SIG-M5 treated with dmso at 0.1 percent for 504 hours (cell line): ENCODE data around the gene NEGR1.

Experiments
- DNase-seq: peaks from one replicate; lab custom pipeline; 2025; ENCODE audit not compliant: unreplicated experiment; lab: John Stamatoyannopoulos, UW

Gene NEGR1

GRCh38 chr1:71719330-71719729 is 563.0 kb downstream of the NEGR1 start:
- no peak for DNase-seq

DNA sequence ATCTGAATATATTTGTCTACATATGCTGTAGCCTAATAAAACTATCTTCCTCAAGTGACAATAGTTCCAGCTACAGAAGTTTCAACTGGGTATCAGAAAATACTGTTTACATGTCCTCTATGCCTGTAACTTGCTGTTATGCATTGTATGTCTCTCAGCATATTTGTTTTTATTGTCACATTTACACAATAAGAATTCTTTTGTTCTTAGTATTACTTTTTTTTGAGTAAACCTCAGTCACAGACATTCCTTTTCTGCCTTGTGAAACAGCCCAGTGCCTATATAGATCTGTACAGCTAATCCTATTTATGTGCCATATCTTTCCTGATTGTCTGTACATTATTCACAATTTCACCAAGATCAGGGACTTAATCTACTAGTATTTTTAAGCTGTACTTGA is 565.2 kb downstream of the NEGR1 start:
- no peak for DNase-seq

- no peak for DNase-seq
Observed at GRCh38 chr1:71711456-71711855, 570.9 kb downstream of the NEGR1 start.

DNA sequence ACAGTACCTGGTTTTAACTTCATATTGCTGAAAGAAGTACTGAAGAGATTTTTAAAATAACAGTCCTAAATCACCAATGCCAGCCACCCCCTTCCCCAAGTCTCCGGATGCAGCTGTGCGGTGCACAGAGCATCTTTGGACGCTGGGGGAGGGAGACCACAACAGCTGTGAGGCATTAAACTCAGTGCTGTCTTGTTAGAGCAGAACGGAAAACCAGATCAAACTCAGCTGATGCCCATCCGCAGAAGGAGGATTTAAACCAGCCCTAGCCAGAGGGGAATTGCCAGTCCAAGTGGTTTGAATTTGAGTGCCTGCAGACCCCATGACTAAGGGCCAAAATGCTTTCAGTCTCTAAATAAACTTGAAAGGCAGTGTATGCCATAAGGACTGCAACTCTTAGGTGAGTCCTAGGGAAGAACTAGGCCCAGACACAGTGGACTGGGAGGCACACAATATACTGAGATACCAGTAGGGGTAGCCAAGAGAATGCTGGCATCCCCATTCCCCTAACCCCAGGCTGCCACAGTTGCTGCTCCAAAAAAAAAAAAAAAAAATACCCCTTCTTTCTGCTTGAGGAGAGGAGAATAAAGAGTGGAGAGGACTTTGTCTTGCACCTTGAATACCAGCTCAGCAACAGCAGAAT is 576.2 kb downstream of the NEGR1 start:
- DNase-seq: no peak

DNA sequence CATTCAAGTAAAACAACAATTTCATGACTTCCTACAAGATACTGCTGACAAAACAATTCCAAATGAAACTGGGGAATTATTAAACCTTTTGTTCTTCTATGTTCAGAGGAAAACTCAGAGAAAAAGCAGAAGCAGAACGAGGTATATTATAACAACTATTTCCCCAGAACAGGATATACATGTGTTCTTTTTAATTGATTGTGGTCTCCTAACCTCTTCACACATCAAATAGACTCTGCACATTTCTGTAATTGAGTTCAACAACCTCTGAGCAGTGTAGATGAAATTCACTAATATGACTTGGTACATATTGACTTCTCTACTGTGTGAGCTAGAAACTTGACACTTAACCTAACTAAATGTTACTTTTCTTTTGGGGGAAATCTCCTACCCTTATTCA is 584.2 kb downstream of the NEGR1 start:
- DNase-seq: no peak

DNA sequence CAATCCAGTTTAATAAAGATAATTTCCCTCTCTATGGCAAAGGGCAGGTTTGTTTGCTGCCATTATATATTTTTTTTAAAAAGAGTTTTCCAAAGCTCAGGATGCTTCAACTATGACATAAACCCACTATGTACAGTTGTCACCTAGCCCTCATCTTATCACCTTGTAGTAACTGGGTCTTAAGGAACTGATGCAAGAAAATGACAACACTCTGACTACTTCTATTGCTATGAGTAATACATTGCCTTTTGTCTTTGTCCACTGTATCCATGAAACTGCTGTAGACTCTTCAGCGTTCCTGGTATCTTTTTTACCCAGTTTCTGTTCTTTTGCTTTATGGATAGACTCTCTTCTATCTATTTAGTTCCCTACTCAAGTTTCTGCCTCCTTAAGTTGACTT is 586.5 kb downstream of the NEGR1 start:
- DNase-seq: no peak

GRCh38 chr1:71695084-71695483 is 587.3 kb downstream of the NEGR1 start:
- DNase-seq: no peak

DNA sequence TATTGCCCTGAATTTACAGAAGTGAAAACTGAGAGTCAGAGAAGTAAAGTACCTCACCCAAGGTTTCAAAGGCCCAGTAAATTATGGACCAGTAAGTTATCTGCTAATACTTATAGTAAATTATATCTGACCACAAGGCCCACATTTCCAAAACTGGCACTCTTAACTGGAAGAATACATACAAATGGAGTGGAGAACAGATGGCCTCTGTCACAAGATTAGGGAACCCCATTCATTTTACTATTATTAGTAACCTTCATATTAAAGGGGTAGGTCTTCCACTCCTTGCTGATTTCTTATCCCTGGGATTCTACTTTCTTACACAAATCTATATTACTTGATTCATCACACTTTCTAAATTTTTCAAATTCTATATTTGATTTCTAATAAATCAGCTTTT is 588.8 kb downstream of the NEGR1 start:
- DNase-seq: no peak

GRCh38 chr1:71689635-71690034 is 592.7 kb downstream of the NEGR1 start:
- DNase-seq: no peak

DNA sequence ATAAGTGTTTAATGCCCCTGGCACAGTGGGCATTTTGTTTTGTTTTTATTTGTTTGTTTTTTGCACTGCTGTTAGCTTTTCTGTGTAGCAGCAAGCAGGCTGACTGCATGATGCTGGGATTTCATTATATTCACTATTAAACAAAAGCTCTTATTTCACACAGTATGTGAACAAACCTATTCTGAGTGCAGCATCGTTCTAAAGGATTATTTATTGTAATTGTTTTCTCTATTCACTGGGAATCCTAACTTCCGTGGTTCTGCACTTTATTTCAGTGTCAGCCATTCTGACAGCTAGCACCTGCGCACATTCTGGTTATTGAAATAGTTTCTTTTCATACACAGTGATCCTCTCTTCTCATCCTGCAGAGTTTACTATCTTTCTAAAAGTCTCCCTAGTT is 595.0 kb downstream of the NEGR1 start:
- no peak for DNase-seq

DNA sequence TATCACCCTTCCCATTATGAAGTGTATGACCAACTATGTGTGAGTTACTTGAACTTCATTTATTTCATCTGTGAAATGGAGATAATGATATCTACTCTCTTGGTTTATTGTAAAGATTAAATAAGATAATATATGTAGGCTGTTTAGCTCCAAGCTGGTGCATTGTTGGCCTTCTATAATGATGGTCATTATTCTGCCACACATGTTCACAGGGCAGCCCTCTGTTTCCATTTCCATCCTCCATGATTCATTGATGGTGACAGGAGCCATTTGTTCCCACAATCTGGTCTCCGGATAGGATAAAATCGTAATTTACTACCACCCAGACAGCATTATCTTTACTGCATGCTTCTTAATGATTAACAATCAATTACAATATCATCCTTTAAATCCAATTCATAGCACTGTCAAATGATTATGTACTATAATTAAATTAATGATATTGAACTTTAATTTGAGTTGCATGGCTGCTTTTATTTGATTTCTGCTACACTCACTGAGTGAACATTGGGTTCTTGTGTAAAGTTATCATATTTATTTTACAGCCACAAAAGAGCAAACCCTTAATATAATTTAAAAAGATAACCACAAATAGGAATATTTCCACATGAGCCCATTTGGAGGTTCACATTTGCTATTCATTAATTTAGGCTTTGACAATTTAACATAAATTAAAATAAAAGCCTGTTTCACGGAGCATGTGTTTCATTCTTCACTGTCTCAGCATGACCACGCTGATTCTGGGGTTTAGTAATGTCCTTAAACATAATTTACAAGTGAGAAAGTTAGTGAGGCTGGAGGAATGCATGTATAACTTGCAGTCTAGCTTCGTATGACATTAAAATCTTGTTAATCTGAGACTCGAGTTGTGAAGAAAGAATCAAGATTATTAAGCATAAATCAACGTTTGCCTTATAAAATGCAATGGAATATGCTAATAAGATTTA is 605.1 kb downstream of the NEGR1 start:
- no peak for DNase-seq

DNA sequence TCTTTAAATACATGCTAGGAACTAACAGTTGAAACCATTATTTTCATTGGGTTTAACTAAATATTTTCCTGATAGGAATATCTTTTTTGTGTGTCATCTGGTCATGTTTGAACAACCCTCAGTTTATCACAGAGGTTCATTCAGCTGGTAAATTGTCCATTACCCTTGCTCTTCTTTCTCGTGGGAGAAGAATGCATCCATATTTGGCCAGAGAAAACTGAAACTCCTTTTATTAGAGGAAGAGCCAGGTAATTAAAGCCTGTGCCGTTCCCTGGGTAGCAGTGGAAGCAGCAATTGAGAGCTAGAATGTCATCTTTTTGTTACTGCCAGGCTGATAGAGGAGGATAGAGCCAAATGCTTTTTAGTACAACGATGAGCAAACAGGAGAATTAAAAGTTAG is 614.3 kb downstream of the NEGR1 start:
- no peak for DNase-seq

DNA sequence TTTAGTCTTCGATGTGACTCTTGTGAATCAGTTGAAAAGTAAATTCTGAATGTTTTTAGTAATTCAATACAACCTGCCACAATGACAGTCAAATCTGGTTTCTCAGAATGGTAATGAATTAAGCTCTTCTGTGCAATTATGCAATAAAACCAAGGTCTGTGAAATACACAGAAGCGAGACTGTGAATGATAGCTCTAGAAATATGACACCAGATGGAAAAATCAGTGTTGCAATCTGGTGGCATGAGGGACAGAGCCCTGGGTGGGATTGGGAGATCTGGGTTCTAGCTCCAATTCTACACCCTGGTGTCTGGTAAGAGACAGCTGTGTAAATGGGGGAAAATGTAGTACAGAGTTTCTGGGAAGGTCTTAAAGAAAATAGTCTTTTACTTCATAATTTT is 615.1 kb downstream of the NEGR1 start:
- DNase-seq: peak; percentile 4

- DNase-seq: no peak
Observed at GRCh38 chr1:71666609-71667008, 615.7 kb downstream of the NEGR1 start.

- DNase-seq: no peak
Observed at GRCh38 chr1:71660411-71660810, 621.9 kb downstream of the NEGR1 start.

DNA sequence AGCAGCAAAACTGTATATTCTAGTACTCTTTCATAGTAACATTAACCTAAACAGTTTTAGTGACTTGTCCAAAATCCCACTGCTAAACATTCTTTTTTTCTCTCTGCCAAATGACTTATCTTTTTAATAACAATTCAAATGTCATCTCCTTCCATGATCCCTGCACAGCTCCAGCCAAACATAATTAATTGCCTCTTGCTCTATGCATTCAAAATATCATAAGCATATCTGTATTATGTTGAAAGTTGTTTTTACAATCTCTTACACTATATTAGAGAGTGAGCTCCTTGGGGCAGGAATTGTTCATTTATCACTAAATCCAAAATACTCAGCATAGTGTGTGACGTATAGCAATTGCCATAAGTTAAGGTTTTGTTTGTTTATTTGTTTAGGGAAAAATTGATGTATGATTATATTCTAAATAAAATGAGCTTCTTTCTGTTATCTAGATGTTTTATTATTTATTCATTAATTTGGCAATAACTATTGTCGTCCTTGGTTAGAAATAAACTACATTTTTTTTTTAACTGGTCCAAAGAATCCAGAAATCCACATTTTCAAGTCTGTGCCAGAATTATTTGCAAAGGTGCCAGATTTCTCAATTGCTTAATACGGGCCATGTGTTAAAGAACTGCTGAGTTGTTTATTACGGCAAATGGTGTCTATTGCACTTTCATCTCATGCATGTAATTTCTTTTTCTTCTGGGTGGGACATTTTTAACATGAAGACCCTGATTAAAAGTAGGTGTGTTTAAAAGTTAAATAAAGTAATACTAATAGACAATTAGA is 624.3 kb downstream of the NEGR1 start:
- no peak for DNase-seq

- no peak for DNase-seq
Observed at GRCh38 chr1:71656902-71657301, 625.4 kb downstream of the NEGR1 start.

DNA sequence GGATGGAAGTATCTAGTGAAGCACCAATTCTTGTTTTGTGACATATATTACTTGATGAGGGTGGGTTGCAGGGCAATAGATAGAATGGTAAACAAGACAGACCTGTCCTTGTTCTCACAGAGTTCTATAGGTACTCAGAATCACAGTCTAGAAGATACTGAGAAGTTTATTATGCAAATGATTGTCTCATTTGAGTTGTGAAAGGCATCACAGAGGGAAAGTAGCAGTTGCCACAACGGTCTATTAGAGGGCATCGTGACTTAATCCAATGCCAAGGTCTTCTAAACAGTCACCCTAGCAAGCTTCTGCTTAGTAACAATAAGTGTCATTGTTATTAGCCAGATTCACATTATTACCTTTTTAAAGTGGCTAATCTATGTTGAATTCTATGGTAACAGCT is 626.7 kb downstream of the NEGR1 start:
- no peak for DNase-seq

DNA sequence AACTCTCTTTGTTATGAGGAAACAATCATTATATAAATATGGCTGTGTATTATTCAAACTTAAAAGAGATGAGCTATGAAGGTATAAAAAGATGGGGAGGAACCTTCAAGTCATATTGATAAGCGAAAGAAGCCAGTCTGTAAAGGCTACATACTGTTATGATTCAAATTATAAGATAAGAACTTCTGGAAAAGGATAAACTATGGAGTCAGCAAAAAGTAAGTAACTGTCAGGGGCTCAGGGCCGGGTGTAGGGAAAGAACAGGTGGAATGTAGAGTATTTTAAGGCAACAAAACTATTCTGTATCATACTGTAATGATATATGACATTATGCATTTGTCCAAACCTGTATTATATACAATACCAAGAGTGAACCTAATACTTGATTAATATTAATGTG is 628.4 kb downstream of the NEGR1 start:
- DNase-seq: no peak

- DNase-seq: no peak
Observed at GRCh38 chr1:71651214-71651613, 631.1 kb downstream of the NEGR1 start.

GRCh38 chr1:71650119-71650518 is 632.2 kb downstream of the NEGR1 start:
- DNase-seq: no peak

DNA sequence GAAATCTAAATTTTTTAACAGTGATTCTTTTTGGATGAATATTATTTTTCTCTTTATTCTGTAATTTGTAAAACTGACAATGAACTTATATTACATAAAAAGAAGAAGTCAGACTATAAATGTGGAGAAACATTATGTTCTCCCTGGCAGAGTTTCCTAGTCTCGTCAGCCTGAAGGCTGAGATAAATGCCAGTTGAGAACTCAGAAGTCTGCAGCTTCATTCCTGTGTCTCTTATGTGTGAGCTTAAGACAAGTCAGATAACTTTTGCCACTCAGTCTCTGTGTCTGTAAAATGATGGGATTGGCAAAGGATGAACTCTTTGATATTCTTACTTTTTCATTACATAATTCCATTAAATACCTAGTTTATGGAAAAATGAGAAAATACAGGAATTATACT is 632.7 kb downstream of the NEGR1 start:
- DNase-seq: no peak
